MM.1S (cell line): ENCODE measurements around the gene CD244.

Experiments used
- DNase-seq: peaks from one replicate; pipeline ENCODE4 v3.0.0-alpha.2; 2015
- H2AFZ ChIP-seq: fragments of 300-600 bp; sonication (generic); 2 replicates; pipeline ENCODE4 v1.6.0; 2016; ENCODE audit warnings: antibody characterized with exemption, low read length
- H3F3A ChIP-seq: fragments of 300-600 bp; sonication (generic); 2 replicates; pipeline ENCODE4 v1.6.1; 2016; ENCODE audit warnings: mild to moderate bottlenecking, antibody characterized with exemption, low read length, moderate library complexity, mixed read lengths; ENCODE audit not compliant: insufficient read depth
- H3K27ac ChIP-seq: fragments of 300-600 bp; sonication (generic); 2 replicates; pipeline ENCODE4 v1.5.1; 2016; ENCODE audit warnings: mild to moderate bottlenecking, low read length
- H3K27me3 ChIP-seq: fragments of 300-600 bp; sonication (generic); replicated peaks from 2 replicates; pipeline ENCODE4 v1.6.0; 2016; ENCODE audit warnings: low read length; ENCODE audit not compliant: insufficient read depth
- H3K36me3 ChIP-seq: fragments of 300-600 bp; sonication (generic); replicated peaks from 2 replicates; pipeline ENCODE4 v1.6.1; 2016; ENCODE audit warnings: mild to moderate bottlenecking, low read length, mixed read lengths; ENCODE audit not compliant: insufficient read depth
- H3K4me1 ChIP-seq: fragments of 300-600 bp; sonication (generic); 2 replicates; pipeline ENCODE4 v1.6.1; 2016; ENCODE audit warnings: low read length, mixed read lengths
- H3K4me2 ChIP-seq: fragments of 300-600 bp; sonication (generic); 2 replicates; pipeline ENCODE4 v1.6.0; 2016; ENCODE audit warnings: low read depth, low read length
- H3K4me3 ChIP-seq: fragments of 300-600 bp; sonication (generic); 2 replicates; pipeline ENCODE4 v1.5.1; 2016; ENCODE audit warnings: low read length, mixed read lengths
- H3K79me2 ChIP-seq: fragments of 300-600 bp; sonication (generic); 2 replicates; pipeline ENCODE4 v1.6.1; 2016; ENCODE audit warnings: mixed run types, low read length, mixed read lengths
- H3K9ac ChIP-seq: fragments of 300-600 bp; sonication (generic); 2 replicates; pipeline ENCODE4 v1.6.1; 2016; ENCODE audit warnings: low read length, mixed read lengths
- H3K9me2 ChIP-seq: fragments of 300-600 bp; sonication (generic); replicated peaks from 2 replicates; pipeline ENCODE4 v1.6.1; 2016; ENCODE audit warnings: mild to moderate bottlenecking, low read length, mixed read lengths; ENCODE audit not compliant: insufficient read depth
- H3K9me3 ChIP-seq: fragments of 300-600 bp; sonication (generic); replicated peaks from 2 replicates; pipeline ENCODE4 v1.6.1; 2016; ENCODE audit warnings: mild to moderate bottlenecking, low read length, mixed read lengths; ENCODE audit not compliant: insufficient read depth
- H4K20me1 ChIP-seq: fragments of 300-600 bp; sonication (generic); 2 replicates; pipeline ENCODE4 v1.6.1; 2016; ENCODE audit warnings: mild to moderate bottlenecking, low read length, moderate library complexity, mixed read lengths; ENCODE audit not compliant: insufficient read depth
- CTCF ChIP-seq: fragments of 300-600 bp; sonication (generic); IDR thresholded peaks from 2 replicates; pipeline ENCODE4 v1.5.1; 2016; ENCODE audit warnings: antibody characterized with exemption, low read length, mixed read lengths
- EZH2 ChIP-seq: fragments of 300-600 bp; sonication (generic); optimal IDR thresholded peaks from 2 replicates; pipeline ENCODE3; 2017; ENCODE audit warnings: low read depth, mild to moderate bottlenecking, antibody characterized with exemption, low read length, mixed read lengths
- EZH2phosphoT487 ChIP-seq: fragments of 300-600 bp; sonication (generic); IDR thresholded peaks from 2 replicates; pipeline ENCODE4 v1.6.1; 2018; ENCODE audit warnings: antibody characterized with exemption, low read length

Gene CD244

GRCh38 chr1:160891474-160891873 lies 28.8 kb upstream of the CD244 start:
- Histone ChIP-seq H3K9ac (no peak overlapping the region), H3K27me3 (no peaks in the 10 kb centered on the region), H3K79me2 (no peaks in the 10 kb centered on the region), H3K4me1 (no peaks in the 10 kb centered on the region), H3K9me3 (no peaks in the 10 kb centered on the region), H2AFZ (no peak overlapping the region), H3K27ac (no peak overlapping the region), H3K4me3 (no peak overlapping the region), H3F3A (no peaks in the 10 kb centered on the region), H3K9me2 (no peaks in the 10 kb centered on the region), H3K36me3 (no peaks in the 10 kb centered on the region), H4K20me1 (no peaks in the 10 kb centered on the region), H3K4me2 (no peak overlapping the region)
- DNase-seq, result no peak
- no peak for TF ChIP-seq CTCF
- no peak for TF ChIP-seq EZH2
- no peak for TF ChIP-seq EZH2phosphoT487

- Histone ChIP-seq H3K9me2 (no peaks in the 10 kb centered on the region), H3K4me2 (no peak overlapping the region), H3K4me3 (no peak overlapping the region), H3K9ac (no peak overlapping the region), H3K27ac (no peak overlapping the region), H4K20me1 (no peaks in the 10 kb centered on the region), H3F3A (no peaks in the 10 kb centered on the region), H3K4me1 (no peaks in the 10 kb centered on the region), H3K79me2 (no peaks in the 10 kb centered on the region), H3K27me3 (no peaks in the 10 kb centered on the region), H2AFZ (no peak overlapping the region), H3K9me3 (no peaks in the 10 kb centered on the region), H3K36me3 (no peaks in the 10 kb centered on the region)
- TF ChIP-seq EZH2 (no peak), CTCF (no peak), EZH2phosphoT487 (no peak)
- no peak for DNase-seq
These were observed 26.2 kb upstream of the CD244 start for GRCh38 chr1:160888926-160889325.

GRCh38 chr1:160887071-160887470 lies 24.4 kb upstream of the CD244 start:
- H4K20me1 ChIP-seq, result no peaks in the 10 kb centered on the region
- H3K9me2 ChIP-seq, result no peaks in the 10 kb centered on the region
- H2AFZ ChIP-seq, result no peak overlapping the region
- no peak overlapping the region for H3K4me2 ChIP-seq
- no peaks in the 10 kb centered on the region for H3K4me1 ChIP-seq
- H3K36me3 ChIP-seq, result no peaks in the 10 kb centered on the region
- DNase-seq, result no peak
- H3K4me3 ChIP-seq, result no peak overlapping the region
- H3K9ac ChIP-seq, result no peak overlapping the region
- H3F3A ChIP-seq, result no peaks in the 10 kb centered on the region
- H3K27ac ChIP-seq, result no peak overlapping the region
- H3K27me3 ChIP-seq, result no peaks in the 10 kb centered on the region
- TF ChIP-seq EZH2phosphoT487 (no peak), EZH2 (no peak), CTCF (no peak)
- H3K9me3 ChIP-seq, result no peaks in the 10 kb centered on the region
- no peaks in the 10 kb centered on the region for H3K79me2 ChIP-seq
